Measurements from ENCODE around the gene GPHN.

DNA sequence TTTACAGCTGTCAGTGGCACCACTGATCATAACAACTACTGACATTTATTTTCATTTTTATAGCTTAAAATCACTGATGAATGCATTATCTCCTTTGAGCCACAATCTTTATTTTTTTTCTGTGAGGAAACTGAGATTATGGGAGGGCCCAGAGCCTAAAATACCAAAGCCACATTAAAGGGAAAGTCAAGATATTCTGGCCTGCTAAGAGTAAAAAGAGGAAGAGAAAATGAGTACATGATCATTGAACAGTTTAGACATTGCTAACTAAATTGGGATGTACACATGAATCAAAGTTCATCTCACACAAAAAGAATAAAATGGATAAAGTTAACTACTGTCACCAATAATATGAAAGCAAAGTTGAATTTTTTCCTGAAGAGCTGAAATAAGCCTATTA lies 510.8 kb downstream of the GPHN start:
- TF ChIP-seq, protein P1, sequence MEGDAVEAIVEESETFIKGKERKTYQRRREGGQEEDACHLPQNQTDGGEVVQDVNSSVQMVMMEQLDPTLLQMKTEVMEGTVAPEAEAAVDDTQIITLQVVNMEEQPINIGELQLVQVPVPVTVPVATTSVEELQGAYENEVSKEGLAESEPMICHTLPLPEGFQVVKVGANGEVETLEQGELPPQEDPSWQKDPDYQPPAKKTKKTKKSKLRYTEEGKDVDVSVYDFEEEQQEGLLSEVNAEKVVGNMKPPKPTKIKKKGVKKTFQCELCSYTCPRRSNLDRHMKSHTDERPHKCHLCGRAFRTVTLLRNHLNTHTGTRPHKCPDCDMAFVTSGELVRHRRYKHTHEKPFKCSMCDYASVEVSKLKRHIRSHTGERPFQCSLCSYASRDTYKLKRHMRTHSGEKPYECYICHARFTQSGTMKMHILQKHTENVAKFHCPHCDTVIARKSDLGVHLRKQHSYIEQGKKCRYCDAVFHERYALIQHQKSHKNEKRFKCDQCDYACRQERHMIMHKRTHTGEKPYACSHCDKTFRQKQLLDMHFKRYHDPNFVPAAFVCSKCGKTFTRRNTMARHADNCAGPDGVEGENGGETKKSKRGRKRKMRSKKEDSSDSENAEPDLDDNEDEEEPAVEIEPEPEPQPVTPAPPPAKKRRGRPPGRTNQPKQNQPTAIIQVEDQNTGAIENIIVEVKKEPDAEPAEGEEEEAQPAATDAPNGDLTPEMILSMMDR (conservative IDR thresholded peaks at IDR 0.05 in 1 of 2, IDR thresholded peaks at IDR 0.05 in 1 of 2; ENCODE audit: extremely low read depth in 1 of 2, insufficient read depth in 1 of 2, low read depth in 1 of 2, low read length in 2 of 2): no peak
- no peak for TF ChIP-seq EZH2 (IDR thresholded peaks at IDR 0.05; ENCODE audit: borderline replicate concordance, low read length)

Data from mammary epithelial cell (primary cell).